ENCODE measurements around the gene SLC46A2.

GRCh38 chr9:112869917-112870316 lies 20.8 kb downstream of the SLC46A2 start:
- TF ChIP-seq CTCF (IDR thresholded peaks at IDR 0.05; ENCODE audit: insufficient read depth, low read depth, low read length) = no peak
- TF ChIP-seq EZH2 (IDR thresholded peaks at IDR 0.05; ENCODE audit: insufficient read depth, low read length) = no peak
